Stimulated activated CD4-positive, alpha-beta T cell treated with anti-CD3 and anti-CD28 coated beads, Interleukin-4, amount 100 ng/mL, for 1 hour (primary cell): ENCODE data around the gene TBX20.

Source experiments
- DNase-seq: peaks from one replicate; pipeline ENCODE4 v3.0.0-alpha.2; 2020

The TBX20 gene

GRCh38 chr7:35253710-35254495, at the start of gene TBX20:
TBX20 (minus strand) TSS chr7:35254100; CDS start chr7:35253620, 480 bp downstream.
- DNase-seq = no peak

GRCh38 chr7:35289376-35289775, 35.5 kb upstream of the TBX20 start:
- no peak for DNase-seq

GRCh38 chr7:35286986-35287385, 33.1 kb upstream of the TBX20 start:
- no peak for DNase-seq

- no peak for DNase-seq
These were observed 32.5 kb upstream of the TBX20 start for GRCh38 chr7:35286422-35286821.

- DNase-seq = no peak
These were observed 31.9 kb upstream of the TBX20 start for GRCh38 chr7:35285799-35286198.

GRCh38 chr7:35280902-35281301, 27.0 kb upstream of the TBX20 start:
- no peak for DNase-seq

- DNase-seq = no peak
These were observed 23.5 kb upstream of the TBX20 start for GRCh38 chr7:35277359-35277758.

- DNase-seq = no peak
These were observed 18.3 kb upstream of the TBX20 start for GRCh38 chr7:35272246-35272645.

- no peak for DNase-seq
These were observed 15.1 kb upstream of the TBX20 start for GRCh38 chr7:35268953-35269352.

GRCh38 chr7:35267411-35267810, 13.5 kb upstream of the TBX20 start:
- no peak for DNase-seq

- no peak for DNase-seq
These were observed 9.5 kb upstream of the TBX20 start for GRCh38 chr7:35263396-35263795.

- no peak for DNase-seq
These were observed 7.8 kb upstream of the TBX20 start for GRCh38 chr7:35261476-35262285.

GRCh38 chr7:35261041-35261440, 7.1 kb upstream of the TBX20 start:
- DNase-seq = no peak

GRCh38 chr7:35260246-35260645, 6.3 kb upstream of the TBX20 start:
- no peak for DNase-seq

- no peak for DNase-seq
These were observed 5.6 kb upstream of the TBX20 start for GRCh38 chr7:35259523-35259908.

GRCh38 chr7:35258868-35259522, 5.1 kb upstream of the TBX20 start:
- no peak for DNase-seq

- no peak for DNase-seq
These were observed 4.4 kb upstream of the TBX20 start for GRCh38 chr7:35258125-35258867.

- DNase-seq = no peak
These were observed 3.6 kb upstream of the TBX20 start for GRCh38 chr7:35257251-35258124.

- no peak for DNase-seq
These were observed 2.6 kb upstream of the TBX20 start for GRCh38 chr7:35256256-35257175.

GRCh38 chr7:35255443-35256255, 1.7 kb upstream of the TBX20 start:
- no peak for DNase-seq
